GM18867 (cell line): ENCODE results near the gene AMPD2.

Experiments used
- ATAC-seq: cut with Tn5 transposase; IDR thresholded peaks from one replicate; pipeline ENCODE4 v1.9.1; 2021; ENCODE audit warnings: mild to moderate bottlenecking, moderate library complexity; ENCODE audit not compliant: unreplicated experiment

AMPD2 gene

GRCh38 chr1:109616391-109616790 lies 3.2 kb upstream of the AMPD2 start:
- no peak for ATAC-seq

DNA sequence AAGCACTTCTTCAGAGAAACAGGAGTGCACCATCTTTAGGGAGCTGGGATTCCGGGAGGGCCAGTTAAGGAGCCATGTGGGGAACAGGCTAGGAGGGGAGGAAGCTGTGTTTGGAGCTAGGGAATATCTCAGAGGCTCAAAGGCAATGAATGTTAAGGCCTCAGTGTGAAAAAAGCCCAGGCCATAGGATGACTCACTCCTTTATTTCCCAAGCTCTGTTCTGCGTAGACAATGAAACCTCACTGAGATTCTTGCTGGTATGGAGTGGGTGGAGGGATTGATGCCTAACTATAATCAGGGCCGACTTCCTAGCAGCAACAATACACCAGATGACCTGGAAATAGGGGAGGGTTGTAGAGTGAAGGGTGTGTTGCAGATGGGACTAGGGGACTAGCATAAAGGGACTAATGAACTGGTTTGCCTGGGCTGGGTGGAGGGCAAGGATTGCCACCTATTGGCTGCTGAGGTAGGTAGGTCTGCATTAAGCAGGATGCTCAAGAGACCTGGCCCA lies 2.3 kb upstream of the AMPD2 start:
- no peak for ATAC-seq

DNA sequence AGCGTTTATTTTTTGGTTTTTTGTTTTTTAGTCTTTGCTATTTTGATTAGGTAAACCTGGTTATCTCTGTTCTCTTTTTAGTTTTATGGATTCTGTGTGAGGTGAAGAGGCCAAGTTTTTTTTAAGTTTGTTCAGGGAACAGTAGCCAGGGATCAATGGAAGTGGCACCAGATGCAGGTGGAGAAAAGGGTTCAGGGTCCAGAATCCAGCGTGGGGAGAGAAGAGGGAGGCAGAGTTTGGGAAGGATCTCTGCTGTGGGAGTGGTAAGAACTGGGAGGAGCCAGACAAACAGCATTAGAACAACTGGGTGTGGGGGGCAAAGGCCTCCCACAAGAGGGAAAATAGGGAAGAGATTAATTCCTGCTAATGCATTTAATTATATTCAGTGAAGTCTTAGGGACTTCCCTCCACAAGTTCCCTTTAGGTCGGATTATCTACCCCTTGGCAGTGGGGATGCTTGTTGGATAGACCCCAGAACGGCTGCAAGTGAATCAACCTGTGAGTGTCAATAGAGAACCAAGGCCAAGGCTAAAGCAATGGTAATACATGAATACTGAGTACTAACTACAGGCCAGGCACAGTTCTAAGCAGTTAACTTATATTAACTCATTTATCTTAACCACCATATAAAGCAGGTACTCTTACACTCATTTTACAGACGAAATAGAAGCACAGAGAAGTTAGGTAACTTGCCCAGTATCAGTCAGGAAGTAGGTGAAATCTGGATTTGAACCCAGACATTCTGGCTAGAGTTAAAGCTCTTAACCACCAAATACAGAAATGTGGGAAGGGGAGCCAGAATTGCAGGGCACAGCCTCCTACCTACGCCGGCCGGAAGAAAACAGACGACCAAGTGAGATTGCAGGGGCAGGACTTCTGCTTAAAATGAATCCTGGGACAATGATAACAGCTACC lies 719 bp upstream of the AMPD2 start:
- ATAC-seq, result no peak

DNA sequence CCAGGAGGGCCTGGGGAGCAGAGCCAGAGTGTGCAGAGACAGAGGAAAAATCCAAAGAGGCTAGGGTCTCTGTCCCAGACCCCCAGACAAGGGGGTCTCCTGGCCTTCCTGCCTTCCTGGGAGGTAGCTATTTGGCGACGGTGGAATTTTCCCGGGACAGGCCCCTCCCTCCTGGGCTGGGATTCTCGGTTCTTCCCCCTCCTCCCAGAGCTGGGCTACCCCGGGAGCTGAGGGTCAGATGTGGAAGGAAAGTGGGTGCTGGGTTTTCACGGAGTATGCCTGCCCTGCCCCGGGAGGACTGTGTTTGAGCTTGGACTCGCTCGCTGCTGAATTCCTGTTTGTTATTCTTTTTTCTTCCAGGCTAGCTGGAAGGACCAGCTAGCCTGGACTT lies 759 bp downstream of the AMPD2 start:
- ATAC-seq, result no peak

- ATAC-seq, result peak; percentile 79
Measured at GRCh38 chr1:109620841-109621286, 1.2 kb downstream of the AMPD2 start.

DNA sequence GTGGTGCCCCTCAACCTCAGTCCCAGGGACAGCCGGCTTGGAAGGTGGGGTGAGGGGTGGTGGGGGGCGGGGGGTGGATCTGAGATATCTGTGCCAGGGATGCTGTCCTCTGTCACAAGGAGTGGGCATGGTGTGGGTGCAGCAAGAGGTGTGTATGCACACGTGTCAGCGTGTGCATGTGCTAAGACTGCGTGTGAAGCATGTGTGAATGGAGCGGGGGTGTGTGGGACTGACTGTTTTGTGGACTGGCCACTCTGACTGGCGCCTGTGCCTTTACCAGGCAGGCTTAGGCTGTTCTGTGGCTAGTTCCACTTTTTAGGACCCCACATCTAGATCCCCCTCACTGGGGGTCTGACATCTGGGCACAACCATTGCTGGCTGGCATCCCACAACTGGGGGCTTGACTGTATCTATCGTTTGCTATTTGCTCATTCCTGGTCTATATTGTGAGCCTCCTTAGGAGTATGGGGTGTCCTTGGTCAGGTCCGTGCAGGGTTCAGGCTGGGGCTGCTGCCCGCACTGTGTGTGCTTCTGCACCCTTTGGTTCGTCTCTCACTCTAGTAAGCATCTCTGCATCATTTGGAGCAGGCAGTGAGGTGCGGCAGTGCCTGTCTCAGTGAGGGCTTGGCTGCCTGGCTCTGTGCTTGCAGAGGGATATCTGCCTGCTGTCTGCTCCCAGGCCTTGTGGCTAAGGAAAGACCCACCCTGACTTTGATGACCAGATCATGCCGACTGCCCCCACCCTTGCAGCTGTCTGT lies 1.9 kb downstream of the AMPD2 start:
- ATAC-seq, result no peak

- ATAC-seq, result no peak
Measured at GRCh38 chr1:109622137-109622892, 2.7 kb downstream of the AMPD2 start.

DNA sequence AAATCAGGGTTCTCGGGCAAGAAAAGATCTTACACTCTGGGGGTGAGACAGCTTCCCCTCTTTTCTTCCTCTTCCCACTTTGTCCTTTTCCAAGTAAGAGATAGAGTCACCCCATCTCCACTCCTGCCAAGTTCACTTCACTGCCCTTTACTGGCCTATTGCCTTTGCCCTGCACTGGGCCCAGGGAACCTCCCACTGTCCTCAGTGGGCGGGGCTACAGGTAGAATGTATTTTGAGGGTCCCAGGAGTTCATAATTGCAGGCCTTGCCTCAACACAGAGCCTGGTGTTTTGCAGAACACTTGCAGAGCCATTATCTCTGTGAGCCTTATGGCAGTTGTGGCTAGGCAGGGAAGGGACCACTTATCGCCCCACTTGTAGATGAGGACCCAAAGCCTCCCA lies 3.3 kb downstream of the AMPD2 start:
- no peak for ATAC-seq

DNA sequence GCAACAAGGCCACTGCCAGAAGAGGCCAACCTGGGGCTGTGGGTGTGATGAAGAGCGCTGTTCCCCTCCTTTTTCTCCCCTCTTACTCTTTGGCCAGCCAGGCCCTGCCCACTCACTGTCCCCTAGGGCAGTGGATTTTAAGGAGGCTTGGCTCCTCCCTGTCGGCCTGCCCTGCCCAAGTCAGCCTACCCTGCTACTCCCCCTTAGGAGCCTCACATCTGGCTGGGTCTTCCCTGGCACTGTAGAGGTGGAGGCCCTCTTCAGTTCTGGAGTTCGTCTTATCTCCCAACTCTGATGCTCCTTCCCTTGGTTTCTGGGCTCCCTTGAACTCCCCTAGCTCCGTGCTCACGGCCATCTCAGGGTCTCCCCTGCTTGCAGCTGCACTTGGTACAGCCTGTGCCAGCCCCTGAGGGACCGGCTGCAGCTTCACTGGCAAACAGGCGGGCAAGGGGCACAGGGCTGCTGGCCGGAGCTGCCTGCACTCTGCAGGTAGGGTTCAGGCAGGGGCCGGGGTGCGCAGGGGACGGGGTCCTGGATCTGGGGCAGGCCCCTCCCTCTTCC lies 4.0 kb downstream of the AMPD2 start:
- no peak for ATAC-seq

- no peak for ATAC-seq
Measured at GRCh38 chr1:109624201-109625010, 4.8 kb downstream of the AMPD2 start.

DNA sequence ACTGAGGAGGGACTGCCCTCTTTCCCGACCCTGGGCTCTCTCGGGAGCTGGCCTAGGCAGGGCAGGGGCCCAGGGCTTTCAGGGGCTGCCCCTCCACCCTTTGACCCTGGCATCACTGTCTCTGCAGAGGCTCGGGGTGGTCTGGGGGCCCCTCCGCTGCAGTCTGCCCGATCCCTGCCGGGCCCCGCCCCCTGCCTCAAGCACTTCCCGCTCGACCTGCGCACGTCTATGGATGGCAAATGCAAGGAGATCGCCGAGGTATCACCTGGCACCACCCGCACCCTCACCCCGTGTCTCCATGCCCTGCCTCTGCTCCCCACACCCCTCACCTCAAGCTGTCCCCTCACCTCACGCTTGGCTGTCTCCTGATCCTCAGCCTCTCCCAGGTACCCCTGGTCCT lies 5.5 kb downstream of the AMPD2 start:
- no peak for ATAC-seq

DNA sequence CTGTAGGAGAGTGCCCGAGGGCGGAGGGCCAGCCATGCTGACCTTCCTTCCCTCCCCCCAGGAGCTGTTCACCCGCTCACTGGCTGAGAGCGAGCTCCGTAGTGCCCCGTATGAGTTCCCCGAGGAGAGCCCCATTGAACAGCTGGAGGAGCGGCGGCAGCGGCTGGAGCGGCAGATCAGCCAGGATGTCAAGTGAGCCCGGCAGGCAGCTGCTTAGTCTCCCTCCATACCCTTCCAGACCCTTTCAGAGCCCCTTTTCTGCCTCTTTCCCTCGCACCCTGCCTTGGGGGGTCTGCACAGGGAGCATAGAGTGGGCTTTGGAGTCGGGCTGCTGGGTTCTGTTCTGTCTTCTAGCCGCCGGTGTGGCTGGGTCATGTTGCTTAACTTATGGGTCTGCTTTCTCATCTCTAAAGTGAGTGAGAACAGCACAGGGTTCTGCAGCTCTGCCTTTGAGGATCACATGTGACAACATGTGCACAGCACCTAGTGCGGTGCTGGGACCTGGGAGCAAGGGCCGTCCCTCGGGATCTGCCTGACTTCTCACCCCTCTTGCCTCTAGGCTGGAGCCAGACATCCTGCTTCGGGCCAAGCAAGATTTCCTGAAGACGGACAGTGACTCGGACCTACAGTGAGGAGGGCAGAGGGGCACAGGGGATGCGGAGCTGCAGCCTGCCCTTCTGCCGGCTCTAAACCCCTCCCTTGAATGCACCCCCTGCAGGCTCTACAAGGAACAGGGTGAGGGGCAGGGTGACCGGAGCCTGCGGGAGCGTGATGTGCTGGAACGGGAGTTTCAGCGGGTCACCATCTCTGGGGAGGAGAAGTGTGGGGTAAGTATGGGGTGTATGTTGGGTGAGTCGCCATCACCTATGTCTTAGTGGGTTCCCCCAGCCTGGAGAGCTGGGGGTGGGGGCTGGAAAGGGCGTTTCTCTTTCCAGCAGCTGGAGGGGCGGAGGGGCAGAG lies 6.2 kb downstream of the AMPD2 start:
- ATAC-seq, result no peak

- no peak for ATAC-seq
Measured at GRCh38 chr1:109626682-109627408, 7.2 kb downstream of the AMPD2 start.

- no peak for ATAC-seq
Measured at GRCh38 chr1:109627692-109628399, 8.2 kb downstream of the AMPD2 start.

DNA sequence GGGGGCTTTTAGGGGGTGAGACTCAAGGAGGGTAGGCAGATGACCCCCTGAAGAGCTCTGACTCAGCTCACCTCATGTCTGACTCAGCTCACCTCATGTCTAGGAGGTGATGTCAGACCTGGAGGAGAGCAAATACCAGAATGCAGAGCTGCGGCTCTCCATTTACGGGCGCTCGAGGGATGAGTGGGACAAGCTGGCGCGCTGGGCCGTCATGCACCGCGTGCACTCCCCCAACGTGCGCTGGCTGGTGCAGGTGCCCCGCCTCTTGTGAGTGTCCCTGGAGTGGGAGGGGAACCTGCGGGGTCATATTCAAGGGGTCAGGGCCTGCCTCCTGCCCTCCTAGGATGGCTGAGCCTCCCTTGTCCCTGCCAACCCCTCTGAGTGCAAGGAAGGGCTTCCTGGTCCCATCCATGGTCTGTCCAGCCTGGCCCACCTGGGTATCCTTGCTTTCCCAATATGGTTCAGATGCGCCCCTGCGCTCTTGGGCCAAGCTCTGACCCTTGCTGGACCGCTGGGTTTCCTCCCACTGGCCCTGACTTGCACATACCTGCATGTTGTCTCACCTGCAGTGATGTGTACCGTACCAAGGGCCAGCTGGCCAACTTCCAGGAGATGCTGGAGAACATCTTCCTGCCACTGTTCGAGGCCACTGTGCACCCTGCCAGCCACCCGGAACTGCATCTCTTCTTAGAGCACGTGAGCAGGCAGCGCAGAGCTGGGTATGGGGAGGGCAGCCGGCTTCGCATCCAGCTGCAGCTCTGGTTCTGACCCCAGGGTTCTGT lies 9.1 kb downstream of the AMPD2 start:
- no peak for ATAC-seq

- no peak for ATAC-seq
Measured at GRCh38 chr1:109629372-109630030, 9.9 kb downstream of the AMPD2 start.
